ENCODE results near the gene RECQL5. TPM values are rescaled to one million over a fixed set of nuclear protein-coding genes. Genes with fewer than 3 reads are reported as not detected.

The RECQL5 gene
- total RNA-seq, 3 donors from 2014 or later (not counting 1 experiment from before 2014, with no cell fraction given), result 33.4 to 39.1 (median 34.3) TPM

DNA sequence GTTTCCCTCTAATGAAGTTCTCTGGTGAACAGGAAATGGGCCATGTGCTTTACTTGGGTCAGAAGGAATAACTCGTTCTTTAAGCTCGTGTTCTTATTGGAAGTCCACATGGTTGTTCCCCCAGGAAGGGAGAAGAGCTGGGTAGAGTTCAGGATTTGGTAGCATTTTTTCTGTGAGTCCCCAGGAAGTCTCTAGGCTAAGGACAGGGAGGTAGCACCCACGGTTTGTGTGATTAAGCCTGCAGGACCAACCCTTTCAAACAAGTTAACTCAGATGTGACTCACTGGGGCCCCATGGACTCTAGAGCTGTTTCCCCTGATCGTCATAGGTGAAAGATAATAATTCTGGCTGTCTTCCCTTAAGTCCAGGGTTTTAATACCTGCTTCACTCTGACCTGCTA lies 16.6 kb upstream of the RECQL5 start:
- no peaks in the 10 kb centered on the region for H3K36me3 Mint-ChIP-seq
- no peak overlapping the region for H3K27ac Mint-ChIP-seq
- H3K4me3 Mint-ChIP-seq, result no peak overlapping the region
- 89% methylated on average over 4 of the region's 4 CpGs for WGBS (ENCODE audit: insufficient coverage)
- ATAC-seq (no peak), DNase-seq (no peak)
- peaks cover 25 to 32% of the 10 kb centered on the region in 2 donors for H3K4me1 Mint-ChIP-seq
- peaks cover 15% of the 10 kb centered on the region for H3K4me1 ChIP-seq (ENCODE audit: control insufficient read depth, insufficient read depth, low read length)
- H3K9me3 Mint-ChIP-seq, result no peaks in the 10 kb centered on the region
- no peak overlapping the region for H3K27ac ChIP-seq (ENCODE audit: low read length)
- peaks cover 37% of the 10 kb centered on the region for H3K36me3 ChIP-seq (ENCODE audit: control insufficient read depth, insufficient read depth, low read length)
- no peaks in the 10 kb centered on the region for H3K9me3 ChIP-seq (ENCODE audit: control insufficient read depth, insufficient read depth, low read length)
- H3K27me3 Mint-ChIP-seq (ENCODE audit: low read depth in 2 of 2), result no peaks in the 10 kb centered on the region
- H3K27me3 ChIP-seq (ENCODE audit: control insufficient read depth, insufficient read depth, low read length), result no peaks in the 10 kb centered on the region
- no peak overlapping the region for H3K4me3 ChIP-seq (ENCODE audit: low read length)
- intact Hi-C loops (cut with micrococcal nuclease), result no loop called here
- TF ChIP-seq, protein P1, sequence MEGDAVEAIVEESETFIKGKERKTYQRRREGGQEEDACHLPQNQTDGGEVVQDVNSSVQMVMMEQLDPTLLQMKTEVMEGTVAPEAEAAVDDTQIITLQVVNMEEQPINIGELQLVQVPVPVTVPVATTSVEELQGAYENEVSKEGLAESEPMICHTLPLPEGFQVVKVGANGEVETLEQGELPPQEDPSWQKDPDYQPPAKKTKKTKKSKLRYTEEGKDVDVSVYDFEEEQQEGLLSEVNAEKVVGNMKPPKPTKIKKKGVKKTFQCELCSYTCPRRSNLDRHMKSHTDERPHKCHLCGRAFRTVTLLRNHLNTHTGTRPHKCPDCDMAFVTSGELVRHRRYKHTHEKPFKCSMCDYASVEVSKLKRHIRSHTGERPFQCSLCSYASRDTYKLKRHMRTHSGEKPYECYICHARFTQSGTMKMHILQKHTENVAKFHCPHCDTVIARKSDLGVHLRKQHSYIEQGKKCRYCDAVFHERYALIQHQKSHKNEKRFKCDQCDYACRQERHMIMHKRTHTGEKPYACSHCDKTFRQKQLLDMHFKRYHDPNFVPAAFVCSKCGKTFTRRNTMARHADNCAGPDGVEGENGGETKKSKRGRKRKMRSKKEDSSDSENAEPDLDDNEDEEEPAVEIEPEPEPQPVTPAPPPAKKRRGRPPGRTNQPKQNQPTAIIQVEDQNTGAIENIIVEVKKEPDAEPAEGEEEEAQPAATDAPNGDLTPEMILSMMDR (IDR thresholded peaks at IDR 0.05), result no peak

DNA sequence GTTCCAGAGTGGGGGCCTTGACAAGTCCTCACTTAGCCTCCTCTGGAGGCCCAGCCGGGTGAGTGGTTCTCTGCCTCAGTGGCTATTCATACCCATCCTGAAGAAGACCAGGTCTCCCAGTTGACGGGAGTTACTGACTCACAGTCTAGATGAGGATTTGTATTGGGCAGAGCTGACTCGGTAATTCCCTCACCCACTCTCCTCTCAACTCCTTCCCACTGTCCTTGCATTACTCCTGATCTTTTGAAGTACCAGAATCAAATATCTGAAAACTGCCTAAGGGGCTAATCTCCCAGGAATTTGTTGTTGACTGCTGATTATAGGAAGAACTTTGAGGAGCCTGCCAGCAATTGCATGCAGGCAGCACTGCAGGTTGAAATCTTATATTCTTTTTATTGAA lies 14.3 kb upstream of the RECQL5 start:
- no peak overlapping the region for H3K4me3 ChIP-seq (ENCODE audit: low read length)
- no peak overlapping the region for H3K27ac Mint-ChIP-seq
- ATAC-seq (no peak), DNase-seq (no peak)
- peaks cover 12 to 20% of the 10 kb centered on the region in 2 donors for H3K4me1 Mint-ChIP-seq
- intact Hi-C loops (cut with micrococcal nuclease), result no loop called here
- H3K36me3 Mint-ChIP-seq, result no peaks in the 10 kb centered on the region
- no peaks in the 10 kb centered on the region for H3K27me3 Mint-ChIP-seq (ENCODE audit: low read depth in 2 of 2)
- no peaks in the 10 kb centered on the region for H3K27me3 ChIP-seq (ENCODE audit: control insufficient read depth, insufficient read depth, low read length)
- H3K9me3 ChIP-seq (ENCODE audit: control insufficient read depth, insufficient read depth, low read length), result no peaks in the 10 kb centered on the region
- peaks cover 37% of the 10 kb centered on the region for H3K36me3 ChIP-seq (ENCODE audit: control insufficient read depth, insufficient read depth, low read length)
- 69% methylated on average over 2 of the region's 3 CpGs for WGBS (ENCODE audit: insufficient coverage)
- TF ChIP-seq, protein P1 (IDR thresholded peaks at IDR 0.05), result no peak
- no peak overlapping the region for H3K4me3 Mint-ChIP-seq
- H3K9me3 Mint-ChIP-seq, result no peaks in the 10 kb centered on the region
- H3K4me1 ChIP-seq (ENCODE audit: control insufficient read depth, insufficient read depth, low read length), result no peaks in the 10 kb centered on the region
- H3K27ac ChIP-seq (ENCODE audit: low read length), result no peak overlapping the region

GRCh38 chr17:75680431-75680830 lies 13.5 kb upstream of the RECQL5 start:
- no peak overlapping the region for H3K27ac ChIP-seq (ENCODE audit: low read length)
- Mint-ChIP-seq H3K27me3 (ENCODE audit: low read depth in 2 of 2) (no peaks in the 10 kb centered on the region), H3K36me3 (no peaks in the 10 kb centered on the region), H3K27ac (no peak overlapping the region), H3K9me3 (no peaks in the 10 kb centered on the region), H3K4me3 (no peak overlapping the region), H3K4me1 (peaks cover 3 to 16% of the 10 kb centered on the region in 2 donors)
- H3K36me3 ChIP-seq (ENCODE audit: control insufficient read depth, insufficient read depth, low read length), result peaks cover 37% of the 10 kb centered on the region
- ATAC-seq, result no peak
- no peak for DNase-seq
- H3K4me1 ChIP-seq (ENCODE audit: control insufficient read depth, insufficient read depth, low read length), result no peaks in the 10 kb centered on the region
- intact Hi-C loops (cut with micrococcal nuclease), result no loop called here
- TF ChIP-seq, protein P1 (IDR thresholded peaks at IDR 0.05), result no peak
- H3K4me3 ChIP-seq (ENCODE audit: low read length), result no peak overlapping the region
- 96% methylated on average over 10 of the region's 10 CpGs for WGBS (ENCODE audit: insufficient coverage)
- H3K27me3 ChIP-seq (ENCODE audit: control insufficient read depth, insufficient read depth, low read length), result no peaks in the 10 kb centered on the region
- H3K9me3 ChIP-seq (ENCODE audit: control insufficient read depth, insufficient read depth, low read length), result no peaks in the 10 kb centered on the region

DNA sequence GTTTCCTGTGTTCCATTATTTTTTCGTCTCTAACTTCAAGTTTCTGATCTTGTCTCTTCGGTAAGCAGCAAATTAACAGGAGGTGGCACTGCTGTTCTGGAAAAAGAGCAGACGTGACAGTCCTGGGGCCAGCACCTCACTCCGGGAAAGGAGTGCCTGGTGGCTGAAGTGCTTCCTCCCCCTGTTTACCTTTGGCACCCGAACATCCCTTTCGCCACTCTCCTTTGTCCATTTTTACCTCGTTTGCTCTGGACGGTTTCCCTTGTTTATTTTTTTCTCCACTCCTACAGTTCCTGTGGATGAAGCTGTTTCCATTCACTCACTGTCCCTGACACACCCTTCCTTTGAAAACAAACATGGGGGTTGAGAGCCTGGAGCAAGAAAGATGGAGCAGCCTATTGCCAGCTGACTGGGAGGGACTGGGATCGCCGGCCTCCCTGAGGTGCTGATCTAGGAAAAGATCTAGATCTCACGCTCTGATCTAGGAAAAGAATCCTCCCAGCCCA lies 12.8 kb upstream of the RECQL5 start:
- intact Hi-C loops (cut with micrococcal nuclease), result no loop called here
- Histone ChIP-seq H3K4me1 (ENCODE audit: control insufficient read depth, insufficient read depth, low read length) (no peaks in the 10 kb centered on the region), H3K9me3 (ENCODE audit: control insufficient read depth, insufficient read depth, low read length) (no peaks in the 10 kb centered on the region), H3K36me3 (ENCODE audit: control insufficient read depth, insufficient read depth, low read length) (peaks cover 33% of the 10 kb centered on the region), H3K27me3 (ENCODE audit: control insufficient read depth, insufficient read depth, low read length) (no peaks in the 10 kb centered on the region), H3K27ac (ENCODE audit: low read length) (no peak overlapping the region), H3K4me3 (ENCODE audit: low read length) (no peak overlapping the region)
- Mint-ChIP-seq H3K4me3 (no peak overlapping the region), H3K9me3 (no peaks in the 10 kb centered on the region), H3K4me1 (peaks cover 0 to 17% of the 10 kb centered on the region in 2 donors), H3K27me3 (ENCODE audit: low read depth in 2 of 2) (no peaks in the 10 kb centered on the region), H3K36me3 (no peaks in the 10 kb centered on the region), H3K27ac (no peak overlapping the region)
- ATAC-seq, result no peak
- TF ChIP-seq, protein P1 (IDR thresholded peaks at IDR 0.05), result no peak
- no peak for DNase-seq
- whole genome bisulfite sequencing (ENCODE audit: insufficient coverage), result 92% methylated on average over 11 of the region's 11 CpGs
